HG02840 (cell line): Measurements from ENCODE around the gene CDC42BPB.

Experiments
- ATAC-seq: cut with Tn5 transposase; IDR thresholded peaks from one replicate; pipeline ENCODE4 v1.9.1; 2021; ENCODE audit warnings: mild to moderate bottlenecking, moderate library complexity, moderate number of reproducible peaks; ENCODE audit not compliant: unreplicated experiment, low FRiP score

Gene CDC42BPB

GRCh38 chr14:102951799-102952198, 105.5 kb downstream of the CDC42BPB start:
- no peak for ATAC-seq

- no peak for ATAC-seq
Observed at GRCh38 chr14:102951034-102951433, 106.3 kb downstream of the CDC42BPB start.

- no peak for ATAC-seq
Observed at GRCh38 chr14:102949801-102950451, 107.4 kb downstream of the CDC42BPB start.

GRCh38 chr14:102949062-102949800, 108.1 kb downstream of the CDC42BPB start:
- no peak for ATAC-seq

GRCh38 chr14:102948698-102949061, 108.7 kb downstream of the CDC42BPB start:
- ATAC-seq: no peak

GRCh38 chr14:102947321-102948103, 109.8 kb downstream of the CDC42BPB start:
- no peak for ATAC-seq

- ATAC-seq: no peak
Observed at GRCh38 chr14:102945346-102946130, 111.8 kb downstream of the CDC42BPB start.

- ATAC-seq: no peak
Observed at GRCh38 chr14:102944448-102945330, 112.7 kb downstream of the CDC42BPB start.

- ATAC-seq: no peak
Observed at GRCh38 chr14:102943979-102944378, 113.4 kb downstream of the CDC42BPB start.

GRCh38 chr14:102943454-102943853, 113.9 kb downstream of the CDC42BPB start:
- no peak for ATAC-seq

- no peak for ATAC-seq
Observed at GRCh38 chr14:102942069-102942468, 115.3 kb downstream of the CDC42BPB start.

- no peak for ATAC-seq
Observed at GRCh38 chr14:102941419-102942011, 115.8 kb downstream of the CDC42BPB start.

- no peak for ATAC-seq
Observed at GRCh38 chr14:102940729-102941362, 116.5 kb downstream of the CDC42BPB start.

- no peak for ATAC-seq
Observed at GRCh38 chr14:102939820-102940561, 117.4 kb downstream of the CDC42BPB start.

- no peak for ATAC-seq
Observed at GRCh38 chr14:102939329-102939728, 118.0 kb downstream of the CDC42BPB start.

GRCh38 chr14:102938191-102938590, 119.2 kb downstream of the CDC42BPB start:
- ATAC-seq: no peak

- no peak for ATAC-seq
Observed at GRCh38 chr14:102937331-102938175, 119.8 kb downstream of the CDC42BPB start.
